ENCODE measurements around the gene SIDT2.
"Not testable (repeated sequence)": the region's sequence is repeated elsewhere in the genome, so short reads cannot be mapped to it uniquely, and the experiment has no call there.

Gene SIDT2

DNA sequence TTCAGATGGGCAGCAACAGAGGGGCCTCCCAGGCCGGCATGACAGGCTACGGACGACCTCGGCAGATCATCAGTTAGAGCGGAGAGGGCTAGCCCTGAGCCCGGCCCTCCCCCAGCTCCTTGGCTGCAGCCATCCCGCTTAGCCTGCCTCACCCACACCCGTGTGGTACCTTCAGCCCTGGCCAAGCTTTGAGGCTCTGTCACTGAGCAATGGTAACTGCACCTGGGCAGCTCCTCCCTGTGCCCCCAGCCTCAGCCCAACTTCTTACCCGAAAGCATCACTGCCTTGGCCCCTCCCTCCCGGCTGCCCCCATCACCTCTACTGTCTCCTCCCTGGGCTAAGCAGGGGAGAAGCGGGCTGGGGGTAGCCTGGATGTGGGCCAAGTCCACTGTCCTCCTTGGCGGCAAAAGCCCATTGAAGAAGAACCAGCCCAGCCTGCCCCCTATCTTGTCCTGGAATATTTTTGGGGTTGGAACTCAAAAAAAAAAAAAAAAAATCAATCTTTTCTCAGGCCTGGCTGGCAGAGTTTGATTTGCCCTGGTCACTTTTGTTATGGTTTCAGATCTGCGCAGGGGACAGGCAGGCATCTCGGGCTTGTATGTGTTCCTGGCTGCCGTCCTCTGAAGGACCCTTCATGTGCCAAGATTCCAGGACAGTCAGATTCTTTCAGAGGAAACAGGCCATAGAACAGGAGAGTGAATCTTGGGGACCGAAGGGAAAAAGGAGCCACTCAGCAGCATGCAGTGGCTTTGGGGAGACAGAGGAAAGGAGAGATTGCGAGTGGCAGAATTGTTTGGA, 25.9 kb downstream of the SIDT2 start:
- no peaks in the 10 kb centered on the region for H3K9me3 ChIP-seq
- no peak for DNase-seq
- no peak overlapping the region for H3K4me3 ChIP-seq (ENCODE audit: low read depth, low read length)
- H3K4me1 ChIP-seq: no peaks in the 10 kb centered on the region
- peaks cover 6% of the 10 kb centered on the region for H3K36me3 ChIP-seq
- H3K27me3 ChIP-seq: no peaks in the 10 kb centered on the region
- TF ChIP-seq, protein P1, sequence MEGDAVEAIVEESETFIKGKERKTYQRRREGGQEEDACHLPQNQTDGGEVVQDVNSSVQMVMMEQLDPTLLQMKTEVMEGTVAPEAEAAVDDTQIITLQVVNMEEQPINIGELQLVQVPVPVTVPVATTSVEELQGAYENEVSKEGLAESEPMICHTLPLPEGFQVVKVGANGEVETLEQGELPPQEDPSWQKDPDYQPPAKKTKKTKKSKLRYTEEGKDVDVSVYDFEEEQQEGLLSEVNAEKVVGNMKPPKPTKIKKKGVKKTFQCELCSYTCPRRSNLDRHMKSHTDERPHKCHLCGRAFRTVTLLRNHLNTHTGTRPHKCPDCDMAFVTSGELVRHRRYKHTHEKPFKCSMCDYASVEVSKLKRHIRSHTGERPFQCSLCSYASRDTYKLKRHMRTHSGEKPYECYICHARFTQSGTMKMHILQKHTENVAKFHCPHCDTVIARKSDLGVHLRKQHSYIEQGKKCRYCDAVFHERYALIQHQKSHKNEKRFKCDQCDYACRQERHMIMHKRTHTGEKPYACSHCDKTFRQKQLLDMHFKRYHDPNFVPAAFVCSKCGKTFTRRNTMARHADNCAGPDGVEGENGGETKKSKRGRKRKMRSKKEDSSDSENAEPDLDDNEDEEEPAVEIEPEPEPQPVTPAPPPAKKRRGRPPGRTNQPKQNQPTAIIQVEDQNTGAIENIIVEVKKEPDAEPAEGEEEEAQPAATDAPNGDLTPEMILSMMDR (IDR thresholded peaks at IDR 0.05; ENCODE audit: low read depth, low read length): no peak

DNA sequence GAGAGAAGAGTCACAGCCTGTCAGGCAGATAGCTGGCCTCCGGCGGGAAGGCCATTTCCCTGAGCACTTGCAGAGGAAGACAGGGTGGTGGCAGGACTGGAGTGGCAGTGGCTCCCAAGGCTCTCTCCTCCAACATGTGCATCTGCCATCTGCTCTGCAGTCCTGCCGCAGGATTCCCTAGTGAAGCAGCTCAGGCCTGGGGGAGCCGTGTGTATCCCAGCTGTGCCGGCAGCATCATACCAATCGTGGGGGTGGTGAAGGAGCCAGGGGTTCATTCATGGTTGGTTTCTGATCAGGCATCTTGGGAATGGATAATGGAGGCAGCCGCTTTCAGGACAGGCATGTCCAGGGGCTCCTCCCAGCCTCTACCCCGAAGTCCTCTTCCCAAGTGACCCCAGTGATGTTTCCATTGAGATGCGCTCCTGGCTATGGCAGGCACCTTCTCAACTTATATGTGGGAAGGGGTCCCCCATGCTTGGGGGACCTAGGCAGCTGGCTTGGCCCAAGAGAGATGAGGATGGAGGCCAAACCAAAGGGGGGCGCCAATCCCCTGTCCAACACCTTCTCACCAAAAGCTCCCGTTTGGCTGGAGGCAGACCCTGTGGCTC, 26.8 kb downstream of the SIDT2 start:
- no peaks in the 10 kb centered on the region for H3K27me3 ChIP-seq
- no peak overlapping the region for H3K4me3 ChIP-seq (ENCODE audit: low read depth, low read length)
- H3K9me3 ChIP-seq: no peaks in the 10 kb centered on the region
- TF ChIP-seq, protein P1 (IDR thresholded peaks at IDR 0.05; ENCODE audit: low read depth, low read length): no peak
- DNase-seq: no peak
- H3K36me3 ChIP-seq: peaks cover 6% of the 10 kb centered on the region
- no peaks in the 10 kb centered on the region for H3K4me1 ChIP-seq

DNA sequence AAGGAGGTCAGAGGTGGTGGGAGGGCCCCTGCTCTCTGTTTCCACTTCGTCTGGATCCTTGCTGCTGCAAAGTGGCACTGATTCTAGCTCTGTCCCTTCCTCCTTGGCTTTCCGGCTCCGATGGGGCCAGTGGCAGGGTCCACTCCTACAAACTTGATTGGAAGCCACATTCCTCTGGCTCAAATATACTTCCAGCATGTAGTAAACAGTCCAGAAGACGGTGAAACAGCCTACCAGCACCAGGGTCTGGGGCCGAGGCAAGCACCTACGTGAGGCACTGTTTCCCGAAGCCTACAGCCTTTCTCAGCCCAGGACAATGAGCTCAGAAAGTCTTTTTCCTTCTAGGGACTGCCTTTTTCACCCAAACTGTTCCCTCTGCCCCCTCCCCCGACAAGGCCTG, 27.6 kb downstream of the SIDT2 start:
- not testable (repeated sequence) for H3K4me3 ChIP-seq (ENCODE audit: low read depth, low read length); H3K27me3 ChIP-seq; H3K36me3 ChIP-seq; H3K9me3 ChIP-seq; DNase-seq; H3K4me1 ChIP-seq

DNA sequence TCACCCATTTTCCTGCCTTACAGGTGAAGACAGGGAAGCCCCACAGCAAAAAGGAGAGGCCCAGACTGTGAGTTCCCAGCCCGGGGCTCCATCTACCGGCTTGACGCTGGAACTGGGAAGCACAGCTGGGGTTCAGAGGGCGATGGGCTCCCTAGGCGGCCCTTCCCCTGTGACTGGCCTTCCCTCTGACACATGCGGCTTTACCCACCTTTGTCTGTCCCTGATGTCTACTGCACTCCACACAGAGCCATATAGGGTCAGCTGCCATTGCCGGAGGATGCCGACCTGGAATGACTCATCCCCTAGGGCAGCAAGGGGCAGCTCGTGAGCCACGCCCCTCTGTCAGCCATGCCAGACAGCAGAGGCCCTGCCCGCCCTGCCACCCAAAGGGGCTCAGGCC, 28.3 kb downstream of the SIDT2 start:
- not testable (repeated sequence) for H3K9me3 ChIP-seq; H3K4me1 ChIP-seq; H3K27me3 ChIP-seq; DNase-seq; H3K4me3 ChIP-seq (ENCODE audit: low read depth, low read length); H3K36me3 ChIP-seq

DNA sequence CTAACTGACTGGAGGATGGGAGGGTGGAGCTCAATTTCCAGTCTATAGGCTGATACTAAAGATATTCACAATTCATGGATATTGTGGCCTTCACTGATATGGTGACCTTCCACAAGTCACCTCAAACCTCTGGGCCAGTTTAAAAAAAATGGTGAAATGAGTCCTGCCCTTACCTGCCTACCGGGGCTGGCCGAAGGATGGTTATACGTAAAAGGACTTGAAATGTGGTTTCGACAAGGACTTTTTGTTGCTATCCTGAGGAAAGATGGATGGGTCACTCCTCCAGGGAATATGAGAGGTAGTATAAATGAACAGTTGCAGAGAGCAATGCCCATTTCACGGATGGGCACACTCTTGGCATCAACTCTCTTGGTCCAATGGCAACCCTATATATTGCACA, 28.9 kb downstream of the SIDT2 start:
- not testable (repeated sequence) for DNase-seq; H3K4me3 ChIP-seq (ENCODE audit: low read depth, low read length); H3K36me3 ChIP-seq; H3K27me3 ChIP-seq; H3K4me1 ChIP-seq; H3K9me3 ChIP-seq

DNA sequence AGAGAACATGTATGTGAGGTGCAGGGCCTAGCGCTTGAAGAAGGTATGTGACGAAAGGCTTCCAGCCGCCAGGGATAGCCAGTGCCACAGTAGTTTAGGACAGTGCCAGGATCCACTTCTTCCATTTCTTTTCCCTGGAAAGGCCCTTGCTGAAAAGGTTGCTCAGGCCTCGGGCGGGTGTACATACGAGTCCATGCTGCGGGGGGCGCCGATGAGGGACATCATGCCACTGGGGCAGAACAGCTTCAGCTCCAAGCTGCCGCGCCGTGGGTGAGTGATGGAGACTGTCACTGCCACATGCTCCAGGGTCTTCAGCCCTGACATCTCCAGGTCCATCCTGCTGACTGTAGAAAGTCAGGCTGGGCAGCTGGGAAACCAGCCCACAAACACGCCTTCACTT, 30.2 kb downstream of the SIDT2 start:
- H3K9me3 ChIP-seq; H3K4me3 ChIP-seq (ENCODE audit: low read depth, low read length); H3K4me1 ChIP-seq; H3K27me3 ChIP-seq; DNase-seq; H3K36me3 ChIP-seq: not testable (repeated sequence)

DNA sequence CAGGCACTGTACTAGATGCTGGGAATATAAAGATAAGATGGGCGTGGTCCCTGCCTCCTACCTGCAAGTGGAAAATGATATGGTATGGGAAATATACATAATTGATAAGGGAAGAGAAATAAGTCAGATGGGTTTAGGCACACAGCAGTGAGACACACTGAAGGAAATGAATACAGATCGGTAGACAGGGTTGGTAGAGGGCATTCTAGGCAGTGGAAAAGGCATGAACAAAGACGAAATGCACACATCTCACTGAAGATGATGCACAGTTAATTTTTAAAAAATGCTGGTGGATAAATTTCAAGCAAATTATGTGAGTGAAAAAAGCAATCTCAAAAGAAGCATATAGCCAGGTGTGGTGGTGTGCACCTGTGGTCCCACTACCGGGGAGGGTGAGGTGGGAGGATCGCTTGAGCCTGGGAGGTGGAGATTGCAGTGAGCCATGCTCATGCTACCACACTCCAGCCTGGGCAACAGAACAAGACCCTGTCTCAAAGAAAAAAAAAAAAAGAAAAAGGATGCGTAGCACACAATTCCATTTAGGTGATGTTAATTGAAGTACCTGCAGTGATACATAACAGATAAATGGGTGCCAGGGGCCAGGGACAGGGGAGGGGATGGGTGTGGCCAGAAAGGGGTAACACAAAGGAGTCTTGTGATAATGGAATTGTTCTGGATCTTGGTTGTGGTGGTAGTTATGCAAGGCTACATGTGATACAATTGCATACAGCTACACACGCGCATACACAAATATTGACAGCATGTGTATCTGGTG, 31.0 kb downstream of the SIDT2 start:
- H3K36me3 ChIP-seq: peaks cover 11% of the 10 kb centered on the region
- not testable (repeated sequence) for H3K27me3 ChIP-seq; DNase-seq; H3K9me3 ChIP-seq; H3K4me1 ChIP-seq; H3K4me3 ChIP-seq (ENCODE audit: low read depth, low read length)

DNA sequence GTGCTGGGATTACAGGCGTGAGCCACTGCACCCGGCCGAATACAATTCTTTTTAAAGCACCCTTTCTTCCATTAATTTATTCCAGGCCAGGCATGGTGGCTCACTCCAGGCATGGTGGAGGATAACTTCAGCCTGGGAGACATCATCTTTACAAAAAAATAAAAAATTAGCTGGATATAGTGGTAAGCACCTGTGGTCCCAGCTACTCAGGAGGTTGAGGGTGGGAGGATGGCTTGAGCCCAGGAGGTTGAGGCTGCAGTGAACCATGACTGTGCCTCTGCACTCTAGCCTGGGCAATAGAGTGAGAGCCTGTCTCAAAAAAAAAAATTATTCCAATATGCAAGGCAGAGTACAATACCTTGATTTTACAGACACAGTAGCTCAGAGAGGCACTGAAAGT, 32.1 kb downstream of the SIDT2 start:
- TF ChIP-seq, protein P1 (IDR thresholded peaks at IDR 0.05; ENCODE audit: low read depth, low read length): no peak
- no peaks in the 10 kb centered on the region for H3K4me1 ChIP-seq
- H3K4me3 ChIP-seq (ENCODE audit: low read depth, low read length): no peak overlapping the region
- DNase-seq: no peak
- H3K9me3 ChIP-seq: no peaks in the 10 kb centered on the region
- peaks cover 7% of the 10 kb centered on the region for H3K36me3 ChIP-seq
- H3K27me3 ChIP-seq: no peaks in the 10 kb centered on the region
